ENCODE measurements around the gene PTPRN2.

Gene PTPRN2

DNA sequence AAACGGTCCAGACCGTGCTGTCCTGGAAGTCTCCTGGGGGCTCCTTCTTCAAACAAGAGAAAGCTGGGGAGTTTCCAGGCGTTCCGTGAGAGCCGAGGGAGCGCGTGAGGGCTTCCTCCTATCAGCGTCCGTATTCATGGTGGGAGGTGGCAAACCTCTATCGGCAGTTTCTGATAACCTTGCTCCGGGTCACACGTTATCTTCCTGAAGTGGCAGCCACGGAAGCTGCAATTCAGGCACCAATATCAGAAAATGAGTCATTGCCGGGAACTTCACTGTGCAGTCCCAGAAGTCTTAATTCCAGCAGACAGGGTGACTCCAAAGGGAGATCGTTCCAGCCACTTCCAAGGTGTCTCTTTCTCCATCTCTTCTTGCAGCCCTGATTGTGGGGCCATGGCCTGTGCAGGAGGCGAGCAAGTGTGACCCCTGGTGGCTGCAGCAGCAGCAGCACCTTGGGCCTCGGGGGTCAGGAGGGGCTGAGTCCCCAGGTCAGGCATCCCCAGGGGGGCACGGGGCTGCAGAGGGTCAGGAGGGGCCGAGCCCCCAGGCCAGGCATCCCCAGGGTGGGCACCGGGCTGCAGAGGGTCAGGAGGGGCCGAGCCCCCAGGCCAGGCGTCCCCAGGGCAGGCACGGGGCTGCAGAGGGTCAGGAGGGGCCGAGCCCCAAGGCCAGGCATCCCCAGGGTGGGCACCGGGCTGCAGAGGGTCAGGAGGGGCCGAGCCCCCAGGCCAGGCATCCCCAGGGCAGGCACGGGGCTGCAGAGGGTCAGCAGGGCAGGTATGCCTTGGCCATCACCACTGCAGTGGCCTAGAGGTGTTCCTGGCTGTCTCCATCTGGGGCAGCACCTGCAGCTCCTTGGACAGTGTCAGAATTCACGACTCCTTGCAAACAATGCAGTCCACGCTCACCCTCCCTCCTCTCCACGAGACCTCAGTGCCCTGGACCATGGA, 712.1 kb downstream of the PTPRN2 start:
- Mint-ChIP-seq H3K9me3 (no peaks in the 10 kb centered on the region), H3K27me3 (no peaks in the 10 kb centered on the region), H3K27ac (no peak overlapping the region), H3K4me1 (ENCODE audit: low read depth) (peaks cover 11% of the 10 kb centered on the region), H3K36me3 (ENCODE audit: low read depth) (no peaks in the 10 kb centered on the region), H3K4me3 (peak overlapping the region; percentile 43)

- H3K4me3 Mint-ChIP-seq = peak overlapping the region; percentile 43
- H3K36me3 Mint-ChIP-seq (ENCODE audit: low read depth) = no peaks in the 10 kb centered on the region
- H3K4me1 Mint-ChIP-seq (ENCODE audit: low read depth) = peaks cover 11% of the 10 kb centered on the region
- no peaks in the 10 kb centered on the region for H3K9me3 Mint-ChIP-seq
- H3K27me3 Mint-ChIP-seq = no peaks in the 10 kb centered on the region
- H3K27ac Mint-ChIP-seq = no peak overlapping the region
These were observed 712.8 kb downstream of the PTPRN2 start for GRCh38 chr7:157874870-157875229.

- no peaks in the 10 kb centered on the region for H3K36me3 Mint-ChIP-seq (ENCODE audit: low read depth)
- H3K4me1 Mint-ChIP-seq (ENCODE audit: low read depth) = peaks cover 11% of the 10 kb centered on the region
- H3K9me3 Mint-ChIP-seq = no peaks in the 10 kb centered on the region
- no peak overlapping the region for H3K4me3 Mint-ChIP-seq
- H3K27ac Mint-ChIP-seq = no peak overlapping the region
- H3K27me3 Mint-ChIP-seq = no peaks in the 10 kb centered on the region
These were observed 713.3 kb downstream of the PTPRN2 start for GRCh38 chr7:157874208-157874816.

- Mint-ChIP-seq H3K4me1 (ENCODE audit: low read depth) (peaks cover 11% of the 10 kb centered on the region), H3K4me3 (no peak overlapping the region), H3K36me3 (ENCODE audit: low read depth) (no peaks in the 10 kb centered on the region), H3K27me3 (no peaks in the 10 kb centered on the region), H3K9me3 (no peaks in the 10 kb centered on the region), H3K27ac (no peak overlapping the region)
These were observed 714.0 kb downstream of the PTPRN2 start for GRCh38 chr7:157873664-157874063.

- H3K27me3 Mint-ChIP-seq = no peaks in the 10 kb centered on the region
- no peak overlapping the region for H3K4me3 Mint-ChIP-seq
- no peaks in the 10 kb centered on the region for H3K9me3 Mint-ChIP-seq
- H3K4me1 Mint-ChIP-seq (ENCODE audit: low read depth) = peaks cover 11% of the 10 kb centered on the region
- H3K27ac Mint-ChIP-seq = no peak overlapping the region
- no peaks in the 10 kb centered on the region for H3K36me3 Mint-ChIP-seq (ENCODE audit: low read depth)
These were observed 714.4 kb downstream of the PTPRN2 start for GRCh38 chr7:157873181-157873580.

GRCh38 chr7:157872447-157872846, 715.2 kb downstream of the PTPRN2 start:
- H3K27me3 Mint-ChIP-seq = no peaks in the 10 kb centered on the region
- H3K9me3 Mint-ChIP-seq = no peaks in the 10 kb centered on the region
- no peak overlapping the region for H3K4me3 Mint-ChIP-seq
- peaks cover 11% of the 10 kb centered on the region for H3K4me1 Mint-ChIP-seq (ENCODE audit: low read depth)
- no peaks in the 10 kb centered on the region for H3K36me3 Mint-ChIP-seq (ENCODE audit: low read depth)
- no peak overlapping the region for H3K27ac Mint-ChIP-seq

- Mint-ChIP-seq H3K9me3 (no peaks in the 10 kb centered on the region), H3K4me1 (ENCODE audit: low read depth) (peaks cover 11% of the 10 kb centered on the region), H3K27me3 (no peaks in the 10 kb centered on the region), H3K27ac (no peak overlapping the region), H3K4me3 (no peak overlapping the region), H3K36me3 (ENCODE audit: low read depth) (no peaks in the 10 kb centered on the region)
These were observed 715.9 kb downstream of the PTPRN2 start for GRCh38 chr7:157871681-157872080.

DNA sequence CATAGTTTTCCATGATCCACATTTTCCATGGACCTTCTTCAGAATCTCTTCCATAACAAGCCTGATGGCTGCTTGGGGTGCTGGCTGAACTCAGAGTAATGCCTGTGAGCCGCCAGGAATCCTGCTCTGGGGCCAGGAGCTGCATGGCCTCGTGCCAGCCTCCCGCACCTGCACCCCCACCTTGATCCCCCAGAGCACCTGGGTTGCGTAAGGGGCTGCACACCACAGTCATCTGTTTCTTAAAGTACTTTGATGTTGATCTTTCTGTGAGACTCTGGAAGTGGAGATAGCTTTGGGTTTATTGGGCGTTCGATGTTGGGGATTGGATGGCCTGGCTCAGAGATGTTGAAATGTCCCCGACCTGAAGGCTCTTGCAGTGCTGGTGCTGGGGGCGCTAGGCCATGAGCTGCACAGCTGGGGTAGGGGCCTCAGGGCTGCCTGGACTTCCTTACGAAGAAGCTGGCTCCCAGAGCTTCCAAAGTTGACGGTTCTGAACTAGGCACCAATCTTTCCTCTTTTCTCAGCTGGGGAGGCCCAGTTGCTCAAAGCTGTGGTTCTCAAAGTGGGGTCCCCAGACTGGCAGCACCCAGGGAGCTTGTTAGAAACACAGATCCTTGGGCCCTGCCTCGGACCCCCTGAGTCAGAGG, 716.9 kb downstream of the PTPRN2 start:
- no peak overlapping the region for H3K4me3 Mint-ChIP-seq
- no peaks in the 10 kb centered on the region for H3K27me3 Mint-ChIP-seq
- no peak overlapping the region for H3K27ac Mint-ChIP-seq
- no peaks in the 10 kb centered on the region for H3K36me3 Mint-ChIP-seq (ENCODE audit: low read depth)
- peaks cover 11% of the 10 kb centered on the region for H3K4me1 Mint-ChIP-seq (ENCODE audit: low read depth)
- no peaks in the 10 kb centered on the region for H3K9me3 Mint-ChIP-seq

DNA sequence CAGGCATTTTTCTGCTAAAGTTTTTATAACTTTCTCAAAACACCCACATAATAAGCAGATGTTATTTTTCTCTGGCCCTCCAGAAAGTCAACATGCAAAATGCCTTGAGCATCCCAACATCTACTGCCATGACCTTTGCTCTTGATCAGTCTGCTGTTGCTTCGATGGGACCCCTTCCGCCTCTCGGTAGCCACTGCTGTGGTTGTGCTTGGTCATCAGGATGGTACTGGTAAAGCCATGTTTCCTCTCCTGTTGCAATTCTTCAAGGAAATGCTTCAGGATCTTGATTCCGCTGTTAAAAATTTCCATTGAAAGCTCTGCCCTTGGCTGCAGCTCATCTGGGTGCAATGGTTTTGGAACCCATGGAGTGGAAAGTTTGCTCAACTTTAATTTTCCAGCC, 717.8 kb downstream of the PTPRN2 start:
- no peak overlapping the region for H3K4me3 Mint-ChIP-seq
- no peaks in the 10 kb centered on the region for H3K27me3 Mint-ChIP-seq
- H3K9me3 Mint-ChIP-seq = no peaks in the 10 kb centered on the region
- H3K27ac Mint-ChIP-seq = no peak overlapping the region
- H3K4me1 Mint-ChIP-seq (ENCODE audit: low read depth) = peaks cover 8% of the 10 kb centered on the region
- no peaks in the 10 kb centered on the region for H3K36me3 Mint-ChIP-seq (ENCODE audit: low read depth)

DNA sequence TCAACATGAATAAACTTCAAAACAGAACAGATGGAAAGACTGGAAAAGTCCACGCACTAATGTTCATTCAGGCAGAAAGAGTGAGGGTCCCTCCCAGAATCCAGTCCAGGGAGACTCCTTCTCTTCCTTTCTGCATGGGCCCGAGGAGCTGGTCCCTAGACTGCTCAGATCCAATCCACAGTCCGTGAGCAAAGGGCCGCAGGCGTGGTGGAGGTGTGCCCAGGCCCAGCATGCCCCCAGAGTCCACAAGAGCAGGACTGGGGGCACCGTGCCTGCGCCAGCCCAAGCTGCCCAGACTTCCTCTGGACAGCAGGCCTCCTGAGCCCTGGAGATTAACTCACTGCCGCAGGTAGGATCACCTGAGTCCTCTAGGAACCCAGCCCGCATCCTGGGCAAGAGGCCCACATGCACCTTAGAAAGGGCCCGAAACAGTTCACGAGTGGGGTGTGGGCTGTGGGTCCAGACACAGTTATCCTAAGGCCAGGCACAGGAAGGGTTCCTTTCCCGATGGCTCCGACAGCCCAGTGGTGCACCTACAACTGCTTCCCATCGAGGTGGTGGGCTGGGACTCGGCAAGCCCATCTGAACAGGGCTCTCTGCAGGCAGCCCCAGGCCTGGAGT, 719.8 kb downstream of the PTPRN2 start:
- H3K4me3 Mint-ChIP-seq = no peak overlapping the region
- no peaks in the 10 kb centered on the region for H3K9me3 Mint-ChIP-seq
- H3K36me3 Mint-ChIP-seq (ENCODE audit: low read depth) = no peaks in the 10 kb centered on the region
- peaks cover 4% of the 10 kb centered on the region for H3K4me1 Mint-ChIP-seq (ENCODE audit: low read depth)
- no peaks in the 10 kb centered on the region for H3K27me3 Mint-ChIP-seq
- no peak overlapping the region for H3K27ac Mint-ChIP-seq

- no peak overlapping the region for H3K27ac Mint-ChIP-seq
- no peaks in the 10 kb centered on the region for H3K36me3 Mint-ChIP-seq (ENCODE audit: low read depth)
- H3K9me3 Mint-ChIP-seq = no peaks in the 10 kb centered on the region
- no peaks in the 10 kb centered on the region for H3K4me1 Mint-ChIP-seq (ENCODE audit: low read depth)
- no peak overlapping the region for H3K4me3 Mint-ChIP-seq
- H3K27me3 Mint-ChIP-seq = no peaks in the 10 kb centered on the region
These were observed 721.2 kb downstream of the PTPRN2 start for GRCh38 chr7:157866336-157866924.

- Mint-ChIP-seq H3K4me1 (ENCODE audit: low read depth) (no peaks in the 10 kb centered on the region), H3K9me3 (no peaks in the 10 kb centered on the region)
These were observed 722.1 kb downstream of the PTPRN2 start for GRCh38 chr7:157865351-157866165.

DNA sequence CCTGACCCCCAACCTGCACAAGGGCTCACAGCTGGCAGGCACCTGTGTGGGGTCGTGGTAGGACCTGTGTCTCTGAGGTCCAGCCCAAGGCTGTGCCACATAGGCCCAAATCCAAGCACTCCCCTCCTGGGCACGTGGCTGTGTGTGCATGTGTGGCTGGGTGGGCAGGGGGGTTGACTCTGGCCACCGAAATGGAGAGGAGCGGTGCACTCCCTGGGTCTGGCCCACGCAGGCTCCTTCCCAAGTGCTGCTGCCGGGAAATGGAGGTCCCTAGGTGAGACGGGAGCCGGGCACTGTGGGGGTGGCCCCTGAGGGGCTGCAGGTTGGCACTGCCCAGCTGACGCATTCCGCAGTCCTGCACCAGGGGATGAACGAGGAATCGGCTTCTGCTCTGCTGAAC, 722.7 kb downstream of the PTPRN2 start:
- H3K27ac Mint-ChIP-seq = no peak overlapping the region
- H3K36me3 Mint-ChIP-seq (ENCODE audit: low read depth) = no peaks in the 10 kb centered on the region
- H3K4me3 Mint-ChIP-seq = no peak overlapping the region
- no peaks in the 10 kb centered on the region for H3K9me3 Mint-ChIP-seq
- H3K4me1 Mint-ChIP-seq (ENCODE audit: low read depth) = no peaks in the 10 kb centered on the region
- no peaks in the 10 kb centered on the region for H3K27me3 Mint-ChIP-seq

More at GRCh38 chr7:157865351-157866165, 722.1 kb downstream of the PTPRN2 start:
- Mint-ChIP-seq H3K27me3 (no peaks in the 10 kb centered on the region), H3K4me3 (no peak overlapping the region), H3K36me3 (ENCODE audit: low read depth) (no peaks in the 10 kb centered on the region), H3K27ac (no peak overlapping the region)
